Thyroid gland (tissue), 4 donors: ENCODE results near the gene TOLLIP. TPM values are rescaled to one million over a fixed set of nuclear protein-coding genes. Genes with fewer than 3 reads are reported as not detected.

Experiments
- DNase-seq, 2 donors: peaks; one replicate each; pipeline ENCODE4 v3.0.0-alpha.2; 2019
- H3K27ac ChIP-seq, 3 donors: fragments of 200-600 bp; sonication (generic); 1 replicate in 2 of 3; 2 replicates in 1 of 3; pipeline ENCODE4 v1.5.1; 2016 to 2019; ENCODE audit warnings: mild to moderate bottlenecking in 1 of 3, moderate library complexity in 1 of 3
- H3K27me3 ChIP-seq: fragments of 200-600 bp; sonication (generic); one replicate; pipeline ENCODE4 v1.5.1; 2019
- H3K36me3 ChIP-seq, 2 donors: fragments of 200-600 bp; sonication (generic); one replicate each; pipeline ENCODE4 v1.5.1; 2016 to 2019
- H3K4me1 ChIP-seq, 2 donors: fragments of 200-600 bp; sonication (generic); one replicate each; pipeline ENCODE4 v1.5.1; 2017 to 2019
- H3K4me3 ChIP-seq, 3 donors: fragments of 200-600 bp; sonication (generic); replicated peaks in 1 of 3; 1 replicate in 2 of 3; 2 replicates in 1 of 3; pipeline ENCODE4 v1.5.1; 2016; ENCODE audit warnings: mild to moderate bottlenecking in 1 of 3
- H3K9me3 ChIP-seq: fragments of 200-600 bp; sonication (generic); one replicate; pipeline ENCODE4 v1.5.1; 2017
- POLR2A ChIP-seq, 2 donors: fragments of 450-650 bp; IDR thresholded peaks; one replicate each; pipeline ENCODE4 v1.6.1; 2017; ENCODE audit warnings: antibody characterized with exemption in 2 of 2, mild to moderate bottlenecking in 2 of 2, moderate library complexity in 1 of 2
- WGBS, 2 donors: methylation state at CpG; one replicate each; pipeline ENCODE4 v1.1.5; 2017; 5-methylcytosine and 5-hydroxymethylcytosine counted together
- intact Hi-C: fragments of 100-400 bp; cut with DNase I; formaldehyde crosslinking; loops from one replicate; pipeline ENCODE4 v1.15.1; 2023
- total RNA-seq, 4 donors: library from RNA; depleted of rRNA; stranded (reverse); fragments of >200 nt; gene quantifications; one replicate each; pipeline ENCODE4 v1.2.3, GENCODE V29; 2016
- TF ChIP-seq, protein P1 (sequence below), 6 experiments: fragments of 200-600 bp in 3 of 6; fragments of 450-650 bp in 3 of 6; sonication (generic) in 3 of 6; IDR thresholded peaks; one replicate each; pipeline ENCODE4 v1.5.1; 2016 to 2019; ENCODE audit warnings: antibody characterized with exemption in 6 of 6, mild to moderate bottlenecking in 2 of 6, inconsistent platforms in 1 of 6, moderate library complexity in 1 of 6

Gene TOLLIP
- total RNA-seq, 4 donors from 2014 or later, result 37.1 to 74.4 (median 65.7) TPM

DNA sequence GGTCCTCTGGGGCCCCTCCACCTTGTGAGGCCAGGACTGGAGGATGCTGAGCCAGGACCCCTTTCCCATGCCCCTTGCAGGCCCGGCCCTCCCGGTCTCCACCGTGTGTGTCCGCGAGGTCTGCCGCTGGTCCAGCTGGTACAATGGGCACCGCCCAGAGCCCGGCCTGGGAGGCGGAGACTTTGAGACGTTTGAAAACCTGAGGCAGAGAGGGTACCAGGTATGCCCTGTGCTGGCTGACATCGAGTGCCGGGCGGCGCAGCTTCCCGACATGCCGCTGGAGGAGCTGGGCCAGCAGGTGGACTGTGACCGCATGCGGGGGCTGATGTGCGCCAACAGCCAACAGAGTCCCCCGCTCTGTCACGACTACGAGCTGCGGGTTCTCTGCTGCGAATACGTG, 68.7 kb downstream of the TOLLIP start:
- H3K9me3 ChIP-seq, result no peaks in the 10 kb centered on the region
- 89 to 92% methylated on average over 17 to 24 of the region's 25 CpGs for WGBS, 2 donors
- no peak overlapping the region for H3K27ac ChIP-seq
- TF ChIP-seq, protein P1, sequence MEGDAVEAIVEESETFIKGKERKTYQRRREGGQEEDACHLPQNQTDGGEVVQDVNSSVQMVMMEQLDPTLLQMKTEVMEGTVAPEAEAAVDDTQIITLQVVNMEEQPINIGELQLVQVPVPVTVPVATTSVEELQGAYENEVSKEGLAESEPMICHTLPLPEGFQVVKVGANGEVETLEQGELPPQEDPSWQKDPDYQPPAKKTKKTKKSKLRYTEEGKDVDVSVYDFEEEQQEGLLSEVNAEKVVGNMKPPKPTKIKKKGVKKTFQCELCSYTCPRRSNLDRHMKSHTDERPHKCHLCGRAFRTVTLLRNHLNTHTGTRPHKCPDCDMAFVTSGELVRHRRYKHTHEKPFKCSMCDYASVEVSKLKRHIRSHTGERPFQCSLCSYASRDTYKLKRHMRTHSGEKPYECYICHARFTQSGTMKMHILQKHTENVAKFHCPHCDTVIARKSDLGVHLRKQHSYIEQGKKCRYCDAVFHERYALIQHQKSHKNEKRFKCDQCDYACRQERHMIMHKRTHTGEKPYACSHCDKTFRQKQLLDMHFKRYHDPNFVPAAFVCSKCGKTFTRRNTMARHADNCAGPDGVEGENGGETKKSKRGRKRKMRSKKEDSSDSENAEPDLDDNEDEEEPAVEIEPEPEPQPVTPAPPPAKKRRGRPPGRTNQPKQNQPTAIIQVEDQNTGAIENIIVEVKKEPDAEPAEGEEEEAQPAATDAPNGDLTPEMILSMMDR (IDR thresholded peaks at IDR 0.05), result no peak
- TF ChIP-seq POLR2A (IDR thresholded peaks at IDR 0.05), result no peak
- no peaks in the 10 kb centered on the region for H3K36me3 ChIP-seq
- H3K4me3 ChIP-seq, result no peak overlapping the region
- intact Hi-C loops, result no loop called here
- no peaks in the 10 kb centered on the region for H3K27me3 ChIP-seq
- no peak for DNase-seq
- H3K4me1 ChIP-seq, result no peaks in the 10 kb centered on the region

- H3K9me3 ChIP-seq, result no peaks in the 10 kb centered on the region
- H3K27ac ChIP-seq, result no peak overlapping the region
- TF ChIP-seq POLR2A (IDR thresholded peaks at IDR 0.05), result no peak
- TF ChIP-seq, protein P1 (IDR thresholded peaks at IDR 0.05), result no peak
- no peaks in the 10 kb centered on the region for H3K4me1 ChIP-seq
- WGBS, 2 donors, result 94 to 100% methylated on average over 3 to 11 of the region's 23 CpGs
- DNase-seq, result no peak
- no peaks in the 10 kb centered on the region for H3K27me3 ChIP-seq
- no peak overlapping the region for H3K4me3 ChIP-seq
- intact Hi-C loops, result no loop called here
- H3K36me3 ChIP-seq, result no peaks in the 10 kb centered on the region
These were observed 69.7 kb downstream of the TOLLIP start for GRCh38 chr11:1239596-1240205.

- WGBS, 2 donors, result 52 to 69% methylated on average over 5 to 18 of the region's 34 CpGs
- Histone ChIP-seq H3K9me3 (no peaks in the 10 kb centered on the region), H3K4me1 (no peaks in the 10 kb centered on the region), H3K4me3 (no peak overlapping the region), H3K36me3 (no peaks in the 10 kb centered on the region), H3K27me3 (no peaks in the 10 kb centered on the region), H3K27ac (no peak overlapping the region)
- peak; percentile 43 to 56 for DNase-seq
- intact Hi-C loops, result no loop called here
- TF ChIP-seq, protein P1 (IDR thresholded peaks at IDR 0.05), result no peak
- TF ChIP-seq POLR2A (IDR thresholded peaks at IDR 0.05), result no peak
These were observed 70.5 kb downstream of the TOLLIP start for GRCh38 chr11:1238767-1239595.

GRCh38 chr11:1237851-1238250, 71.6 kb downstream of the TOLLIP start:
- Histone ChIP-seq H3K9me3 (no peaks in the 10 kb centered on the region), H3K27me3 (no peaks in the 10 kb centered on the region), H3K4me1 (no peaks in the 10 kb centered on the region), H3K27ac (no peak overlapping the region), H3K4me3 (no peak overlapping the region), H3K36me3 (no peaks in the 10 kb centered on the region)
- no peak for DNase-seq
- no peak for TF ChIP-seq POLR2A (IDR thresholded peaks at IDR 0.05)
- TF ChIP-seq, protein P1 (IDR thresholded peaks at IDR 0.05), result no peak
- 65 to 71% methylated on average over 10 of the region's 10 CpGs for WGBS, 2 donors
- intact Hi-C loops, result no loop called here

GRCh38 chr11:1237128-1237580, 72.3 kb downstream of the TOLLIP start:
- TF ChIP-seq, protein P1 (IDR thresholded peaks at IDR 0.05), result no peak
- TF ChIP-seq POLR2A (IDR thresholded peaks at IDR 0.05), result no peak
- no peak for DNase-seq
- Histone ChIP-seq H3K9me3 (no peaks in the 10 kb centered on the region), H3K27ac (no peak overlapping the region), H3K36me3 (no peaks in the 10 kb centered on the region), H3K27me3 (no peaks in the 10 kb centered on the region), H3K4me3 (no peak overlapping the region), H3K4me1 (no peaks in the 10 kb centered on the region)
- intact Hi-C loops, result no loop called here
- WGBS, 2 donors, result 64 to 84% methylated on average over 7 to 10 of the region's 13 CpGs
